Kidney tubule cell (primary cell): ENCODE data around the gene PPHLN1.
A peak's percentile ranks its signal among the peaks of the same experiment; 100 is the strongest.
"Not testable (repeated sequence)": the region's sequence is repeated elsewhere in the genome, so short reads cannot be mapped to it uniquely, and the experiment has no call there.

ENCODE experiments used
- DNase-seq: peaks from one replicate; pipeline ENCODE4 v3.0.0-alpha.2; 2018; ENCODE audit warnings: low spot score

Gene PPHLN1

GRCh38 chr12:42322567-42322966 is 3.4 kb upstream of the PPHLN1 start:
- no peak for DNase-seq

GRCh38 chr12:42323856-42324255 is 2.1 kb upstream of the PPHLN1 start:
- DNase-seq, result no peak

- peak; percentile 3 for DNase-seq
These were observed 678 bp upstream of the PPHLN1 start for GRCh38 chr12:42325326-42325652.

- DNase-seq, result peak; percentile 43
These were observed 717 bp downstream of the PPHLN1 start for GRCh38 chr12:42326541-42327226.

- DNase-seq, result no peak
These were observed 1.2 kb downstream of the PPHLN1 start for GRCh38 chr12:42327227-42327590.

GRCh38 chr12:42330097-42330496 is 4.1 kb downstream of the PPHLN1 start:
- not testable (repeated sequence) for DNase-seq

GRCh38 chr12:42332301-42333285 is 6.6 kb downstream of the PPHLN1 start:
- peak; percentile 53 for DNase-seq

- DNase-seq, result no peak
These were observed 10.3 kb downstream of the PPHLN1 start for GRCh38 chr12:42336286-42336685.

- no peak for DNase-seq
These were observed 12.3 kb downstream of the PPHLN1 start for GRCh38 chr12:42338280-42338679.

GRCh38 chr12:42342028-42342427 is 16.1 kb downstream of the PPHLN1 start:
- no peak for DNase-seq

- no peak for DNase-seq
These were observed 17.8 kb downstream of the PPHLN1 start for GRCh38 chr12:42343721-42344120.

- no peak for DNase-seq
These were observed 20.5 kb downstream of the PPHLN1 start for GRCh38 chr12:42346403-42347002.

- DNase-seq, result not testable (repeated sequence)
These were observed 23.4 kb downstream of the PPHLN1 start for GRCh38 chr12:42349119-42350020.

GRCh38 chr12:42350021-42350407 is 24.0 kb downstream of the PPHLN1 start:
- DNase-seq, result not testable (repeated sequence)

- no peak for DNase-seq
These were observed 30.4 kb downstream of the PPHLN1 start for GRCh38 chr12:42356344-42356743.

- peak; percentile 6 for DNase-seq
These were observed 34.9 kb downstream of the PPHLN1 start for GRCh38 chr12:42360747-42361403.

- DNase-seq, result no peak
These were observed 36.1 kb downstream of the PPHLN1 start for GRCh38 chr12:42361909-42362646.

GRCh38 chr12:42362647-42363260 is 36.8 kb downstream of the PPHLN1 start:
- DNase-seq, result peak; percentile 16

- DNase-seq, result no peak
These were observed 38.7 kb downstream of the PPHLN1 start for GRCh38 chr12:42364692-42365091.

GRCh38 chr12:42365486-42365885 is 39.5 kb downstream of the PPHLN1 start:
- no peak for DNase-seq
